Activated CD8-positive, alpha-beta T cell treated with anti-CD3 and anti-CD28 coated beads for 36 hours (primary cell): ENCODE results near the gene GATAD1. TPM values are rescaled to one million over a fixed set of nuclear protein-coding genes. Genes with fewer than 3 reads are reported as not detected.
"Not testable (repeated sequence)": the region's sequence is repeated elsewhere in the genome, so short reads cannot be mapped to it uniquely, and the experiment has no call there.

ENCODE experiments used
- ATAC-seq: fragments of 200-7000 bp; cut with Tn5 transposase; one replicate; pipeline ENCODE4 v1.10.0; 2021; ENCODE audit warnings: mild to moderate bottlenecking, moderate library complexity
- CTCF ChIA-PET: fragments of 350-600 bp; sonication (Branson Sonifier 250); formaldehyde crosslinking; loops from one replicate; lab custom pipeline; 2021; ENCODE audit warnings: antibody characterized with exemption; lab: Charles Lee
- POLR2A ChIA-PET: fragments of 350-600 bp; sonication (Branson Sonifier 250); formaldehyde crosslinking; loops from one replicate; lab custom pipeline; 2021; ENCODE audit warnings: antibody characterized with exemption; lab: Charles Lee
- DNase-seq: peaks from one replicate; pipeline ENCODE4 v3.0.0-alpha.2; 2020
- H3K27ac Mint-ChIP-seq: one replicate; pipeline ENCODE4 v1.8.0; 2021; ENCODE audit warnings: mild to moderate bottlenecking, mixed read lengths
- H3K27me3 Mint-ChIP-seq: one replicate; pipeline ENCODE4 v1.8.0; 2021; ENCODE audit warnings: mixed read lengths
- H3K36me3 Mint-ChIP-seq: one replicate; pipeline ENCODE4 v1.8.0; 2021; ENCODE audit warnings: low read depth, mixed read lengths
- H3K4me1 Mint-ChIP-seq: one replicate; pipeline ENCODE4 v1.8.0; 2021; ENCODE audit warnings: low read depth, mixed read lengths
- H3K4me3 Mint-ChIP-seq: one replicate; pipeline ENCODE4 v1.8.0; 2021; ENCODE audit warnings: mild to moderate bottlenecking, moderate library complexity, mixed read lengths
- H3K9me3 Mint-ChIP-seq: one replicate; pipeline ENCODE4 v1.8.0; 2021; ENCODE audit warnings: mixed read lengths
- CTCF ChIP-seq: fragments of 200-600 bp; IDR thresholded peaks from one replicate; pipeline ENCODE4 v1.8.0; 2022; ENCODE audit warnings: antibody characterized with exemption, mild to moderate bottlenecking
- intact Hi-C: fragments of 100-400 bp; cut with micrococcal nuclease; formaldehyde crosslinking; loops from one replicate; pipeline ENCODE4 v1.10.0; 2022
- total RNA-seq, 2 experiments: library from RNA; stranded (reverse); gene quantifications; one replicate each; pipeline ENCODE4 v1.2.3, GENCODE V29; 2021

Gene GATAD1
- total RNA-seq, 2 experiments from 2014 or later = 19.7 to 19.8 TPM

GRCh38 chr7:92475851-92476590 is 28.7 kb downstream of the GATAD1 start:
- H3K4me1 Mint-ChIP-seq, H3K27me3 Mint-ChIP-seq, intact Hi-C loops, H3K9me3 Mint-ChIP-seq, ATAC-seq, H3K36me3 Mint-ChIP-seq, DNase-seq, POLR2A ChIA-PET, CTCF ChIA-PET, H3K4me3 Mint-ChIP-seq, H3K27ac Mint-ChIP-seq: not testable (repeated sequence)

DNA sequence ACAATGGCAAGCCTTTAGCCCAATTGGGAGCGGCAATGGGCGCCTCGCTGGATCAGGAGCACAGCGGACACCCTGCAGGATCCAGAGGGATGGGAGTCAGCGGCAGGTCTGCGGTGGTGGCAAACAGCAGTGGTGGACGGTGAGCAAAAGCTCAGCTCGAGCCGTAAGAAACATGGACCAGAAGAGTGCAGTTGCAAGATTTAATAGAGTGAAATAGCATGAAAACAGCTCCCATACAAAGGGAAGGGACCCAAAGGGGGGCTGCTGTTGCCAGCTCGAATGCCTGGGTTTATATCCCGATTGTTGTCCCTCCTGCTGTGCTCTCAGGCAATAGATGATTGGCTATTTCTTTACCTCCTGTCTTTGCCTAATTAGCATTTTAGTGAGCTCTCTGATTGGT is 30.4 kb downstream of the GATAD1 start, which contains the start of gene ERVW-1:
Gene ERVW-1 (minus strand): TSS at position 266 of the 400 bp plus-strand sequence. CDS start 7,565 bp downstream, outside the sequence.
- H3K4me1 Mint-ChIP-seq, H3K9me3 Mint-ChIP-seq, intact Hi-C loops, H3K36me3 Mint-ChIP-seq, H3K27ac Mint-ChIP-seq, H3K4me3 Mint-ChIP-seq, DNase-seq, ATAC-seq, H3K27me3 Mint-ChIP-seq, POLR2A ChIA-PET: not testable (repeated sequence)
- CTCF ChIA-PET = interaction anchor here (0.9 to 1.0 kb wide), 2 partner anchors 8 to 30 kb away, joined by 3 to 4 read pairs; partner anchors contain the start of gene GATAD1

DNA sequence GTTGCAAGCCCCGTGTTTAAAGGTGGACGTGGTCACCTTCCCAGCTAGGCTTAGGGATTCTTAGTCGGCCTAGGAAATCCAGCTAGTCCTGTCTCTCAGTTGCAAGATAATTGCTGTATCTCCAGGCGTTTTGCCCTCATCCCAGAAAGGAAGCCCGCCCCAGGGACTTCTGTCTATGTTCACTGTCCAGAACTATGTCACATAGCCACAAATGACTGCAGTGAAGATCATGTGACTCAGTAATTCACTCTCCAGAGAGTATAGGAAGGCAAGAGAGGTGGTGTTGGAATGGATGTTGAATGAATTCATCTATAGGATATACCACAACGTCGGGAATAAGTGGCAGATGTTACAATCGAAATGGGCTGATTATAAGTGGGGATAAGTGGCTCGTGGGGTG is 30.8 kb downstream of the GATAD1 start:
- H3K9me3 Mint-ChIP-seq = no peaks in the 10 kb centered on the region
- intact Hi-C loops = no loop called here
- no peaks in the 10 kb centered on the region for H3K4me1 Mint-ChIP-seq
- no peak overlapping the region for H3K4me3 Mint-ChIP-seq
- ATAC-seq (no peak), DNase-seq (no peak)
- H3K36me3 Mint-ChIP-seq = no peaks in the 10 kb centered on the region
- CTCF ChIA-PET = interaction anchor here (1.0 kb wide), 1 partner anchor 31 kb away, joined by 4 read pairs; the partner anchor contains the start of gene GATAD1
- no peak overlapping the region for H3K27ac Mint-ChIP-seq
- H3K27me3 Mint-ChIP-seq = no peaks in the 10 kb centered on the region
- no peak for TF ChIP-seq CTCF
- POLR2A ChIA-PET = no interaction called here

GRCh38 chr7:92478711-92479110 is 31.4 kb downstream of the GATAD1 start:
- DNase-seq = no peak
- no peak for ATAC-seq
- CTCF ChIA-PET = no interaction called here

GRCh38 chr7:92479146-92479545 is 31.9 kb downstream of the GATAD1 start:
- H3K36me3 Mint-ChIP-seq, CTCF ChIA-PET, H3K27ac Mint-ChIP-seq, H3K9me3 Mint-ChIP-seq, H3K4me1 Mint-ChIP-seq, POLR2A ChIA-PET, DNase-seq, H3K4me3 Mint-ChIP-seq, H3K27me3 Mint-ChIP-seq, intact Hi-C loops, ATAC-seq: not testable (repeated sequence)

More at GRCh38 chr7:92478711-92479110, 31.4 kb downstream of the GATAD1 start:
- Mint-ChIP-seq H3K4me3 (no peak overlapping the region), H3K4me1 (no peaks in the 10 kb centered on the region), H3K36me3 (no peaks in the 10 kb centered on the region), H3K27me3 (no peaks in the 10 kb centered on the region), H3K9me3 (no peaks in the 10 kb centered on the region), H3K27ac (no peak overlapping the region)
- intact Hi-C loops = no loop called here
- POLR2A ChIA-PET = no interaction called here
- TF ChIP-seq CTCF = no peak

- H3K27ac Mint-ChIP-seq, ATAC-seq, H3K27me3 Mint-ChIP-seq, H3K9me3 Mint-ChIP-seq, POLR2A ChIA-PET, intact Hi-C loops, DNase-seq, H3K4me1 Mint-ChIP-seq, H3K36me3 Mint-ChIP-seq, H3K4me3 Mint-ChIP-seq: not testable (repeated sequence)
- CTCF ChIA-PET = interaction anchor here (0.8 kb wide), 1 partner anchor 22 kb away, joined by 3 read pairs; no protein-coding TSS in a partner anchor
Measured at GRCh38 chr7:92483624-92484023, 36.3 kb downstream of the GATAD1 start.

- H3K36me3 Mint-ChIP-seq, intact Hi-C loops, H3K9me3 Mint-ChIP-seq, H3K27me3 Mint-ChIP-seq, DNase-seq, H3K4me1 Mint-ChIP-seq, H3K27ac Mint-ChIP-seq, POLR2A ChIA-PET, CTCF ChIA-PET, ATAC-seq, H3K4me3 Mint-ChIP-seq: not testable (repeated sequence)
Measured at GRCh38 chr7:92484226-92484625, 36.9 kb downstream of the GATAD1 start.
